Ovary (tissue), 3 donors: ENCODE data around the gene NAV2.

Experiments used
- CTCF ChIP-seq, 3 donors: fragments of 450-650 bp in 2 of 3; fragments of 200-600 bp in 1 of 3; IDR thresholded peaks; one replicate each; pipeline versions ENCODE4 v1.5.1 to v1.8.0; 2016 to 2022; ENCODE audit warnings: antibody characterized with exemption in 3 of 3, mild to moderate bottlenecking in 1 of 3
- EP300 ChIP-seq: sonication (generic); formaldehyde crosslinking; IDR thresholded peaks from one replicate; pipeline ENCODE4 v1.6.1; 2017; ENCODE audit warnings: antibody characterized with exemption
- POLR2A ChIP-seq: fragments of 450-650 bp; IDR thresholded peaks from one replicate; pipeline ENCODE4 v1.6.1; 2017; ENCODE audit warnings: antibody characterized with exemption, mild to moderate bottlenecking, moderate library complexity
- donor health status: DM: no; HTN: no; CAD: no.

- TF ChIP-seq CTCF (IDR thresholded peaks at IDR 0.05): no peak
- no peak for TF ChIP-seq EP300
- TF ChIP-seq POLR2A: no peak
These were observed 335.1 kb downstream of the NAV2 start for GRCh38 chr11:20047769-20048154.
